ENCODE measurements around the gene CYSRT1.

The CYSRT1 gene

GRCh38 chr9:137211532-137211931 is 13.4 kb upstream of the CYSRT1 start:
- Histone ChIP-seq H3K4me3 (ENCODE audit: severe bottlenecking) (no peak overlapping the region), H3K4me1 (ENCODE audit: insufficient read depth, poor library complexity, severe bottlenecking) (peaks cover 2% of the 10 kb centered on the region), H3K36me3 (ENCODE audit: low read depth) (peaks cover 10% of the 10 kb centered on the region; the same call in 1 of the 2 replicates), H3K27me3 (ENCODE audit: insufficient read depth, poor library complexity, severe bottlenecking) (no peaks in the 10 kb centered on the region), H3K9me3 (ENCODE audit: severe bottlenecking) (no peaks in the 10 kb centered on the region), H3K27ac (ENCODE audit: poor library complexity, severe bottlenecking) (no peak overlapping the region)
- ATAC-seq (ENCODE audit: low read depth), result no peak
- no peak for TF ChIP-seq CTCF (IDR thresholded peaks at IDR 0.05; ENCODE audit: poor library complexity, severe bottlenecking)
- DNase-seq (ENCODE audit: low spot score), result no peak

GRCh38 chr9:137212520-137212919 is 12.5 kb upstream of the CYSRT1 start:
- Histone ChIP-seq H3K27me3 (ENCODE audit: insufficient read depth, poor library complexity, severe bottlenecking) (no peaks in the 10 kb centered on the region), H3K27ac (ENCODE audit: poor library complexity, severe bottlenecking) (no peak overlapping the region), H3K36me3 (ENCODE audit: low read depth) (peaks cover 10% of the 10 kb centered on the region; the same call in 1 of the 2 replicates), H3K4me3 (ENCODE audit: severe bottlenecking) (no peak overlapping the region), H3K4me1 (ENCODE audit: insufficient read depth, poor library complexity, severe bottlenecking) (no peaks in the 10 kb centered on the region), H3K9me3 (ENCODE audit: severe bottlenecking) (no peaks in the 10 kb centered on the region)
- ATAC-seq (ENCODE audit: low read depth) (no peak), DNase-seq (ENCODE audit: low spot score) (no peak)
- no peak for TF ChIP-seq CTCF (IDR thresholded peaks at IDR 0.05; ENCODE audit: poor library complexity, severe bottlenecking)

- H3K27me3 ChIP-seq (ENCODE audit: insufficient read depth, poor library complexity, severe bottlenecking), result no peaks in the 10 kb centered on the region
- H3K9me3 ChIP-seq (ENCODE audit: severe bottlenecking), result no peaks in the 10 kb centered on the region
- no peaks in the 10 kb centered on the region for H3K4me1 ChIP-seq (ENCODE audit: insufficient read depth, poor library complexity, severe bottlenecking)
- peaks cover 7% of the 10 kb centered on the region; the same call in 1 of the 2 replicates for H3K36me3 ChIP-seq (ENCODE audit: low read depth)
- TF ChIP-seq CTCF (IDR thresholded peaks at IDR 0.05; ENCODE audit: poor library complexity, severe bottlenecking), result peak; percentile 20
- no peak for DNase-seq (ENCODE audit: low spot score)
- no peak overlapping the region for H3K27ac ChIP-seq (ENCODE audit: poor library complexity, severe bottlenecking)
- ATAC-seq (ENCODE audit: low read depth), result no peak
- H3K4me3 ChIP-seq (ENCODE audit: severe bottlenecking), result no peak overlapping the region
Measured at GRCh38 chr9:137213160-137214060, 11.6 kb upstream of the CYSRT1 start.

- H3K36me3 ChIP-seq (ENCODE audit: low read depth), result peaks cover 6% of the 10 kb centered on the region; the same call in 1 of the 2 replicates
- no peak overlapping the region for H3K27ac ChIP-seq (ENCODE audit: poor library complexity, severe bottlenecking)
Measured at GRCh38 chr9:137214620-137215019, 10.4 kb upstream of the CYSRT1 start.

More at GRCh38 chr9:137214620-137215019, 10.4 kb upstream of the CYSRT1 start:
- no peak overlapping the region for H3K4me3 ChIP-seq (ENCODE audit: severe bottlenecking)
- no peaks in the 10 kb centered on the region for H3K9me3 ChIP-seq (ENCODE audit: severe bottlenecking)
- DNase-seq (ENCODE audit: low spot score) (no peak), ATAC-seq (ENCODE audit: low read depth) (no peak)
- peaks cover 5% of the 10 kb centered on the region for H3K4me1 ChIP-seq (ENCODE audit: insufficient read depth, poor library complexity, severe bottlenecking)
- no peaks in the 10 kb centered on the region for H3K27me3 ChIP-seq (ENCODE audit: insufficient read depth, poor library complexity, severe bottlenecking)
- no peak for TF ChIP-seq CTCF (IDR thresholded peaks at IDR 0.05; ENCODE audit: poor library complexity, severe bottlenecking)
